HCT116 (cell line): Measurements from ENCODE around the gene TEX26. TPM values are rescaled to one million over a fixed set of nuclear protein-coding genes. Genes with fewer than 3 reads are reported as not detected.
"Not testable (repeated sequence)": the region's sequence is repeated elsewhere in the genome, so short reads cannot be mapped to it uniquely, and the experiment has no call there.

ENCODE experiments used
- ATAC-seq: fragments of 200-7000 bp; cut with Tn5 transposase; 2 replicates; pipeline ENCODE4 v1.9.1; 2020; ENCODE audit warnings: mild to moderate bottlenecking, moderate library complexity
- BruUV-seq: library from RNA; stranded (reverse); fragments of 400-500 nt; replicated peaks from 2 replicates; lab custom pipeline; 2021; lab: Mats Ljungman, UMichigan
- CTCF ChIA-PET: fragments of 300-600 bp; sonication (Branson Sonifier 250); formaldehyde crosslinking; loops from one replicate; lab custom pipeline; 2021; ENCODE audit warnings: antibody characterized with exemption; lab: Charles Lee
- POLR2A ChIA-PET: fragments of 300-600, 350-600 bp; sonication (Branson Sonifier 250); formaldehyde crosslinking; loops from one replicate; lab custom pipeline; 2021; ENCODE audit warnings: antibody characterized with exemption; lab: Charles Lee
- RAD21 ChIA-PET, 2 experiments: fragments of 300-600 bp; sonication (Branson Sonifier 250); formaldehyde crosslinking; loops; one replicate each; lab custom pipeline; 2023; ENCODE audit warnings: low total read pairs in 2 of 2; ENCODE audit not compliant: uncharacterized antibody in 2 of 2, unreplicated experiment in 2 of 2, low non-redundant PET in 1 of 2; lab: Charles Lee
- DNase-seq: peaks from one replicate; pipeline ENCODE4 v3.0.0-alpha.2; 2010; ENCODE audit warnings: low read depth, low spot score
- H2AFZ ChIP-seq: fragments of 200-600 bp; shearing (Covaris generic), sonication (generic); 2 replicates; pipeline ENCODE4 v1.6.1; 2017; ENCODE audit warnings: low read depth, mixed run types, mixed read lengths, antibody characterized with exemption, low read length; ENCODE audit not compliant: poor library complexity, severe bottlenecking
- H3K27ac ChIP-seq: 2 replicates; pipeline ENCODE4 v1.5.1; 2012; ENCODE audit warnings: low read depth, low read length
- H3K27me3 ChIP-seq: fragments of 200-600 bp; sonication (generic); 2 replicates; pipeline ENCODE4 v1.6.1; 2016; ENCODE audit warnings: mixed run types, low read length, mixed read lengths; ENCODE audit not compliant: insufficient read depth
- H3K36me3 ChIP-seq, 2 experiments: fragments of 200-500 bp in 1 of 2; fragments of 200-600 bp in 1 of 2; sonication (Bioruptor generic) in 1 of 2; sonication (generic) in 1 of 2; 2 replicates each; pipeline versions ENCODE4 v1.5.1 to v1.6.1; 2014 to 2016; ENCODE audit warnings: low read length in 2 of 2, inconsistent platforms in 1 of 2, mixed read lengths in 1 of 2, mixed run types in 1 of 2; ENCODE audit not compliant: insufficient read depth in 2 of 2, control insufficient read depth in 1 of 2
- H3K4me1 ChIP-seq, 2 experiments: fragments of 200-600 bp in 1 of 2; sonication (generic) in 1 of 2; 2 replicates each; pipeline versions ENCODE4 v1.5.1 to v1.6.1; 2012 to 2017; ENCODE audit warnings: low read length in 2 of 2, inconsistent platforms in 1 of 2, mild to moderate bottlenecking in 1 of 2, mixed read lengths in 1 of 2, mixed run types in 1 of 2, moderate library complexity in 1 of 2; ENCODE audit not compliant: insufficient read depth in 2 of 2, control insufficient read depth in 1 of 2
- H3K4me2 ChIP-seq: fragments of 200-600 bp; sonication (generic); 2 replicates; pipeline ENCODE4 v1.6.1; 2017; ENCODE audit warnings: mixed run types, low read length, mixed read lengths
- H3K4me3 ChIP-seq, 2 experiments: fragments of 200-600 bp in 1 of 2; sonication (generic) in 1 of 2; replicated peaks in 1 of 2; 2 replicates each; pipeline ENCODE4 v1.5.1; 2011 to 2016; ENCODE audit warnings: low read length in 2 of 2, control low read depth in 1 of 2, low read depth in 1 of 2, mild to moderate bottlenecking in 1 of 2, mixed read lengths in 1 of 2, mixed run types in 1 of 2
- H3K79me2 ChIP-seq: fragments of 200-600 bp; sonication (generic); 2 replicates; pipeline ENCODE4 v1.6.1; 2017; ENCODE audit warnings: mild to moderate bottlenecking, mixed run types, low read length, moderate library complexity, mixed read lengths; ENCODE audit not compliant: insufficient read depth
- H3K9ac ChIP-seq: fragments of 200-600 bp; sonication (generic); 2 replicates; pipeline ENCODE4 v1.6.1; 2016; ENCODE audit warnings: low read length, mixed read lengths
- H3K9me2 ChIP-seq: fragments of 200-600 bp; sonication (generic), shearing (Covaris generic); 2 replicates; pipeline ENCODE4 v1.6.1; 2017; ENCODE audit warnings: mixed run types, mild to moderate bottlenecking, moderate library complexity; ENCODE audit not compliant: insufficient read depth
- H3K9me3 ChIP-seq, 2 experiments: fragments of 200-500 bp in 1 of 2; fragments of 200-600 bp in 1 of 2; sonication (Bioruptor generic) in 1 of 2; sonication (generic) in 1 of 2; 2 replicates each; pipeline ENCODE4 v1.6.1; 2014 to 2017; ENCODE audit warnings: low read length in 2 of 2, mixed read lengths in 2 of 2, inconsistent platforms in 1 of 2, low read depth in 1 of 2, mild to moderate bottlenecking in 1 of 2, mixed run types in 1 of 2, moderate library complexity in 1 of 2; ENCODE audit not compliant: control insufficient read depth in 1 of 2, insufficient read depth in 1 of 2
- H4K20me1 ChIP-seq: fragments of 200-600 bp; sonication (generic), shearing (Covaris generic); 2 replicates; pipeline ENCODE4 v1.6.1; 2017; ENCODE audit warnings: mixed run types, mild to moderate bottlenecking, moderate library complexity; ENCODE audit not compliant: insufficient read depth
- ATF3 ChIP-seq: IDR thresholded peaks from 2 replicates; pipeline ENCODE4 v1.6.1; 2012
- CBX3 ChIP-seq: IDR thresholded peaks from 2 replicates; pipeline ENCODE4 v1.6.1; 2012; ENCODE audit warnings: low read depth
- EGR1 ChIP-seq: IDR thresholded peaks from 2 replicates; pipeline ENCODE4 v1.6.1; 2012; ENCODE audit warnings: low read depth
- ELF1 ChIP-seq: IDR thresholded peaks from 2 replicates; pipeline ENCODE4 v1.6.1; 2012; ENCODE audit warnings: low read depth, borderline replicate concordance
- EZH2 ChIP-seq: fragments of 200-600 bp; sonication (generic); IDR thresholded peaks from 2 replicates; pipeline ENCODE4 v1.6.1; 2017; ENCODE audit warnings: antibody characterized with exemption, mixed run types
- EZH2phosphoT487 ChIP-seq: fragments of 200-600 bp; IDR thresholded peaks from 2 replicates; pipeline ENCODE4 v1.6.1; 2018; ENCODE audit warnings: antibody characterized with exemption, borderline replicate concordance
- JUND ChIP-seq: IDR thresholded peaks from 2 replicates; pipeline ENCODE4 v1.6.1; 2012
- MAX ChIP-seq: IDR thresholded peaks from 2 replicates; pipeline ENCODE4 v1.6.1; 2012
- POLR2A ChIP-seq: IDR thresholded peaks from 2 replicates; pipeline ENCODE4 v1.7.0; 2011; ENCODE audit warnings: borderline replicate concordance; ENCODE audit not compliant: insufficient read depth, insufficient read length; ENCODE audit errors: extremely low read depth
- POLR2AphosphoS5 ChIP-seq: IDR thresholded peaks from 2 replicates; pipeline ENCODE4 v1.6.1; 2011; ENCODE audit warnings: mild to moderate bottlenecking, low read depth, low read length, moderate library complexity
- RAD21 ChIP-seq: IDR thresholded peaks from 2 replicates; pipeline ENCODE4 v1.6.1; 2012; ENCODE audit warnings: low read depth, mild to moderate bottlenecking
- REST ChIP-seq: IDR thresholded peaks from 2 replicates; pipeline ENCODE4 v1.6.1; 2012; ENCODE audit warnings: low read depth
- SP1 ChIP-seq: IDR thresholded peaks from 2 replicates; pipeline ENCODE4 v1.6.1; 2012; ENCODE audit warnings: low read depth
- TCF7L2 ChIP-seq: IDR thresholded peaks from 2 replicates; pipeline ENCODE4 v1.7.0; 2011; ENCODE audit warnings: borderline replicate concordance, inconsistent platforms; ENCODE audit not compliant: insufficient read depth, insufficient read length; ENCODE audit errors: extremely low read depth
- YY1 ChIP-seq: IDR thresholded peaks from 2 replicates; pipeline ENCODE4 v1.6.1; 2011; ENCODE audit warnings: low read length, low read depth, moderate library complexity, mild to moderate bottlenecking; ENCODE audit not compliant: insufficient replicate concordance; ENCODE audit errors: extremely low read depth
- ZBTB33 ChIP-seq: IDR thresholded peaks from 2 replicates; pipeline ENCODE4 v1.6.1; 2011; ENCODE audit warnings: mild to moderate bottlenecking, low read length, moderate library complexity; ENCODE audit not compliant: insufficient replicate concordance; ENCODE audit errors: extremely low read depth
- intact Hi-C: fragments of 100-400 bp; cut with micrococcal nuclease; formaldehyde crosslinking; loops from 2 replicates; pipeline ENCODE4 v1.10.0; 2022
- total RNA-seq: library from RNA; stranded (reverse); gene quantifications from one replicate; pipeline ENCODE4 v1.2.1, GENCODE V29; 2021; ENCODE audit not compliant: unreplicated experiment

TEX26 gene
- total RNA-seq, 1 experiment from 2014 or later, result not detected

GRCh38 chr13:30926781-30927180 lies 5.7 kb upstream of the TEX26 start:
- H3K4me3 ChIP-seq, result no peak overlapping the region
- DNase-seq, result no peak
- no peaks in the 10 kb centered on the region for H3K9me2 ChIP-seq
- BruUV-seq, result no TSS peak
- H3K36me3 ChIP-seq, result no peaks in the 10 kb centered on the region
- H2AFZ ChIP-seq, result no peak overlapping the region
- H3K9ac ChIP-seq, result no peak overlapping the region
- H3K27ac ChIP-seq, result no peak overlapping the region
- ChIA-PET RAD21 (no interaction called here), CTCF (no interaction called here), POLR2A (no interaction called here)
- no peaks in the 10 kb centered on the region for H3K27me3 ChIP-seq
- H3K79me2 ChIP-seq, result no peaks in the 10 kb centered on the region
- intact Hi-C loops, result loop anchor here (10.0 kb wide), 1 partner anchor 58 kb away; no protein-coding TSS in a partner anchor
- H4K20me1 ChIP-seq, result no peaks in the 10 kb centered on the region
- no peak for TF ChIP-seq JUND
- no peak for TF ChIP-seq SP1
- no peak for TF ChIP-seq RAD21
- TF ChIP-seq ATF3, result no peak
- TF ChIP-seq MAX, result no peak
- no peak for TF ChIP-seq CBX3
- TF ChIP-seq EZH2phosphoT487, result no peak
- TF ChIP-seq ZBTB33, result no peak
- TF ChIP-seq POLR2A, result no peak
- TF ChIP-seq POLR2AphosphoS5, result no peak
- TF ChIP-seq REST, result no peak
- no peak for TF ChIP-seq YY1
- no peak for TF ChIP-seq TCF7L2
- no peak for TF ChIP-seq EZH2
- no peak for TF ChIP-seq EGR1
- no peak for TF ChIP-seq ELF1
- TF ChIP-seq, all 23 proteins: peak for 0
- Histone ChIP-seq H3K4me2 (no peak overlapping the region), H3K4me1 (no peaks in the 10 kb centered on the region), H3K9me3 (no peaks in the 10 kb centered on the region)
- no peak for ATAC-seq

GRCh38 chr13:30927188-30927587 lies 5.3 kb upstream of the TEX26 start:
- CTCF ChIA-PET, H3K4me3 ChIP-seq, H3K9me3 ChIP-seq, H3K9ac ChIP-seq, ATAC-seq, H3K4me1 ChIP-seq, H4K20me1 ChIP-seq, POLR2A ChIA-PET, RAD21 ChIA-PET, H3K36me3 ChIP-seq, H3K79me2 ChIP-seq, H3K9me2 ChIP-seq, H3K27ac ChIP-seq, H3K4me2 ChIP-seq, H3K27me3 ChIP-seq, H2AFZ ChIP-seq, DNase-seq, BruUV-seq: not testable (repeated sequence)
- intact Hi-C loops, result loop anchor here (10.0 kb wide), 1 partner anchor 58 kb away; no protein-coding TSS in a partner anchor
